ENCODE results near the gene HEXA.

DNA sequence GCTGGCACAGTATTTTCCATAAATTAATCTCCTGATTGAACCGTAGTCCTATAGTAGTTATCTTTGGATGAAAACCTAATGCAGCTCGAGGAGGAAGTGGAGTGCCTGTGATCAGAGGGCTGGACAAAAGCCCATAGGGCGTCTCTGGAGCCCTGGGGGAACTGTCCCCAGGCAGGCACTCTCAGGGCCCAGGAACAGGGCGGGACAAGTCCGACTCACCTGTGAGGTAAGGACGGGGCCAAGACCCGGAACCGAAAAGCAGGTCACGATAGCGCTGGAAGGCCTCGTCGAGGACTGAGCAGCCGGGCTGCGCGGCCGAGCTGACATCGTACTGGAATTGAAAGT lies 341 bp downstream of the HEXA start:
- TF ChIP-seq CTCF (IDR thresholded peaks at IDR 0.05) (no peak), POLR2AphosphoS5 (IDR thresholded peaks at IDR 0.05; ENCODE audit: low read depth, low read length) (no peak), TCF7L2 (IDR thresholded peaks at IDR 0.05; ENCODE audit: low read depth, low read length) (no peak)
- TF ChIP-seq, protein P1, sequence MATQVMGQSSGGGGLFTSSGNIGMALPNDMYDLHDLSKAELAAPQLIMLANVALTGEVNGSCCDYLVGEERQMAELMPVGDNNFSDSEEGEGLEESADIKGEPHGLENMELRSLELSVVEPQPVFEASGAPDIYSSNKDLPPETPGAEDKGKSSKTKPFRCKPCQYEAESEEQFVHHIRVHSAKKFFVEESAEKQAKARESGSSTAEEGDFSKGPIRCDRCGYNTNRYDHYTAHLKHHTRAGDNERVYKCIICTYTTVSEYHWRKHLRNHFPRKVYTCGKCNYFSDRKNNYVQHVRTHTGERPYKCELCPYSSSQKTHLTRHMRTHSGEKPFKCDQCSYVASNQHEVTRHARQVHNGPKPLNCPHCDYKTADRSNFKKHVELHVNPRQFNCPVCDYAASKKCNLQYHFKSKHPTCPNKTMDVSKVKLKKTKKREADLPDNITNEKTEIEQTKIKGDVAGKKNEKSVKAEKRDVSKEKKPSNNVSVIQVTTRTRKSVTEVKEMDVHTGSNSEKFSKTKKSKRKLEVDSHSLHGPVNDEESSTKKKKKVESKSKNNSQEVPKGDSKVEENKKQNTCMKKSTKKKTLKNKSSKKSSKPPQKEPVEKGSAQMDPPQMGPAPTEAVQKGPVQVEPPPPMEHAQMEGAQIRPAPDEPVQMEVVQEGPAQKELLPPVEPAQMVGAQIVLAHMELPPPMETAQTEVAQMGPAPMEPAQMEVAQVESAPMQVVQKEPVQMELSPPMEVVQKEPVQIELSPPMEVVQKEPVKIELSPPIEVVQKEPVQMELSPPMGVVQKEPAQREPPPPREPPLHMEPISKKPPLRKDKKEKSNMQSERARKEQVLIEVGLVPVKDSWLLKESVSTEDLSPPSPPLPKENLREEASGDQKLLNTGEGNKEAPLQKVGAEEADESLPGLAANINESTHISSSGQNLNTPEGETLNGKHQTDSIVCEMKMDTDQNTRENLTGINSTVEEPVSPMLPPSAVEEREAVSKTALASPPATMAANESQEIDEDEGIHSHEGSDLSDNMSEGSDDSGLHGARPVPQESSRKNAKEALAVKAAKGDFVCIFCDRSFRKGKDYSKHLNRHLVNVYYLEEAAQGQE (IDR thresholded peaks at IDR 0.05; ENCODE audit: insufficient read depth in 1 of 2, low read depth in 2 of 2, low read length in 1 of 2): no peak

All from Panc1 (cell line).